LHCN-M2 (cell line): Measurements from ENCODE around the gene CBFA2T3. TPM values are rescaled to one million over a fixed set of nuclear protein-coding genes. Genes with fewer than 3 reads are reported as not detected.

ENCODE experiments used
- DNase-seq: peaks from one replicate; pipeline ENCODE4 v3.0.0-alpha.2; 2012; ENCODE audit warnings: low read depth
- total RNA-seq: library from RNA; depleted of rRNA; stranded (reverse); fragments of >200 nt; gene quantifications from 2 replicates; pipeline ENCODE4 v1.2.3, GENCODE V29; 2014

Gene CBFA2T3
- total RNA-seq, 1 experiment from 2014 or later, result not detected

- DNase-seq, result no peak
These were observed 134.7 kb downstream of the CBFA2T3 start for GRCh38 chr16:88842308-88842756.

GRCh38 chr16:88841521-88842307, 135.3 kb downstream of the CBFA2T3 start:
- DNase-seq, result no peak

DNA sequence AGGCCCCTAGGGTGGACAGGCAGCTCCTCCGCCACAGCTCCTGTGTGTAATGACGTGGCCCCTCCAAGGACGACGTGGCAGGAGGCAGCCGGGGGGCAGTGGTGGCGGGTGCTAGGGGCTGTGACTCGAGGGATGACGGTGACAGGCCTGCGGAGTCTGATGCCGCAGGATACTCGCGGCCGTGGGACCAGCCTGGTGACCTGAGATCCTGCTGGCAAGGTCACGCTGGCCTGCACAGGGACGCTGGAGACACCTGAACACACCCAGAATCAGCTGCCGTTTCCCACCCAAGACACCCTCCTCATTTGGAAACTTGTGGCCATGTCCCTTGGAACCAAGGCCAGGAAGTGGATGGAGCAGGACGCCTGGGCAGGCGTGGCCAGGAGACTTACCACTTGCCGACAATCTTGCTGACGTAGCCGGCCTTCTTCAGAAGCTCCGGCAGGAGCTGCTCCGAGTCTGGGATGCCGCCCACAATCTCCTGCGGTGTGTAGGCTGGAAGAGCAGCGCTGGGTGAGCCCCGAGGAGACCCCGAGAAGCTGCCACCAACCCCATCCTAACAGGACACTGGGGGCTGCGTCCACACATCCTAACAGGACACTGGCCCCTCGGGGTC, 136.3 kb downstream of the CBFA2T3 start:
- DNase-seq, result no peak

DNA sequence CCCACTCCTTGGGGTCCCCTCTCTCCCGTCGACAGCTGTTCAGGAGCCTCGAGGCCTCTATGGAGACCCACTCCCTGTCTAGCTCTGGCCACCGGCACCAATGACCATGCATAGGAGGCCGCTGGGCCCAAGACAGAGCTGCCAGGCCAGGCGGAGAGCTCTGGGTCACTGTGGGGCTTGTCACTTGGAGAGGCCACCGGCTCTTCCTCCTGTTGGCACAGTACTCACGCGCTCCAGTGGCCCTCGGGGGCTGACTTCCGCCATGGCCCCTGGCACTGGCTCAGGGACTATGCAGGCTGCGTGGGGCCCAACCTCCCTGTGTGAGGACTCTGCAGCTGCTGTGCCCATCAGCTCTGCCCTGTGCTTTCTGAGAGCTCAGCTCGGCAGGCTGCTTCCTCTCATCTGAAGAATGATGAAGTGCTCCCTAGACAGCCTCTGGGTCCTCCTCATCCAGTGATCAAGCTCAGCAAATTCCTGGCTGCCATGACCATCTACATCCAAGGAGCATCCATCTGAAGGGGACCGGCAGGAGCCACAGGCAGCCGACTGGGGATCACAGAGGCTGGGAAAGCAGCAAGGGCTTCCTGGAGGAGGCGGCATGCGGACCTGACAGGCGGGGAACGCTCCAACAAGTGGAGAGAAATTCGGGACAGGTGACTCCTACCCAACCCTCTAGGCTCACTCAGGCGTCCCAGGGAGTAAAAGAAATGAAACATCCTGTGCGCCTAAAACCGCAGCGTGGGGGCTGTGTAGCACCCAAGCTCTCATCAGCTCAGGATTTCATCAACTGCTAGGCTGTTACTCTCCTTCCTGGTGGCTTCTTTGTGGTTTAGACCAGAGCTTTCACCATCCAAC, 137.0 kb downstream of the CBFA2T3 start:
- DNase-seq, result no peak

DNA sequence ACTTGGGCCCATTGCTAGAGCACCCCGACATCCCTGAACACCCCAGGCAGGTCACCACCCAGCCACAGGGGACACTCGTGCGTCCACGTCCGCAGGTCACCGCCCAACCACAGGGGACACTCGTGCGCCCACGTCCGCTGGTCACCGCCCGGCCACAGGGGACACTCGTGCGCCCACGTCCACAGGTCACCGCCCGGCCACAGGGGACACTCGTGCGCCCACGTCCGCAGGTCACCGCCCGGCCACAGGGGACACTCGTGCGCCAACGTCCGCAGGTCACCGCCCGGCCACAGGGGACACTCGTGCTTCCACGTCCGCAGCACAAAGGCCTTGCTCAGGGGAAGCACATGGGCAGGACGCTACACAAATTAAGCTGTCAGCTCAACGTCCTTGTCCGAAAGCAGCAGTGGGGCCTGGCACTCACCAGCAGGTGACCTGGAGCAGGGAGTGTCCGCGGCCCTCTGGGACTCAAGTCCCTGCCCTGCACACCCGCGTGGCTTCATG, 137.9 kb downstream of the CBFA2T3 start:
- DNase-seq, result no peak

GRCh38 chr16:88838566-88838965, 138.4 kb downstream of the CBFA2T3 start:
- no peak for DNase-seq

- DNase-seq, result no peak
These were observed 139.2 kb downstream of the CBFA2T3 start for GRCh38 chr16:88837806-88838205.

DNA sequence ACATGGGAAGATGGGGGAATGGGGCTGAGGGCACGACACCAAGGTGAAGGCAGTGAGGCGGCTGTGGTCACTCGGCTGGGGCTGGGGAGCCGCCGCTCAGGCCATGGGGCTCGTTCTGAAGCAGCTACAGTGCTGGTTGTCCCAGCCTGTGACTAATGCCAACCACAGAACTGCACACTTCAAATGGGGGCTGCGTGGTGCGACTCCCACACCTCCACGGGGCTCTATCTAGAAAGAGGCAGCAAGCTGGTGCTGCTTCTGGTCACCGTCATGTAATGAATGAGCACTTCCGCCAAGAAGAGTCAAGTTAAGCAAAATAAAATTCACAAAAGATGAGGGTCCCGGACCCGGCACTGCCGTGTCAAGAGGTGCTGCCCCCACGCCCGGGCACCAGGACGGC, 140.2 kb downstream of the CBFA2T3 start:
- no peak for DNase-seq

GRCh38 chr16:88835818-88836217, 141.2 kb downstream of the CBFA2T3 start:
- no peak for DNase-seq

GRCh38 chr16:88835383-88835782, 141.6 kb downstream of the CBFA2T3 start:
- no peak for DNase-seq

DNA sequence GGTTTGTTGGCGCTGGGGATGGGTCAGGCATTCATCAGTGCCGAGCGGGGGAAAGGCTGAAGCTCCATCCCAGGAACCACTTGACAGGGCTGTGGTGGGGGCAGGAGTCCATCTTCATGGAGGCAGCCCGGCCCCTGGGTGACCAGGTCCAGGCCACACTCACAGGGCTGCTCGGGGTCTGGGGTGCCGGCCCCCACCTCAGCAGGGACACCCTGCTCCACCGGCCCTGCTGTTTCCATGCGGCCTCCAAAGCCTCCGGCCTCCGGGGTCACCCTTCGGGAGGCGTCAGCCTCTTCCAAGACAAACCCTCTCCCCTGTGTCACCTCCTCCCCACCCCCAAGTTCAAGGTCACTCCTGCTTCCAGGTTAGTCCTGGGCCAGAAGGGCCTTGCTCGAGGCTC, 142.3 kb downstream of the CBFA2T3 start:
- DNase-seq, result no peak

DNA sequence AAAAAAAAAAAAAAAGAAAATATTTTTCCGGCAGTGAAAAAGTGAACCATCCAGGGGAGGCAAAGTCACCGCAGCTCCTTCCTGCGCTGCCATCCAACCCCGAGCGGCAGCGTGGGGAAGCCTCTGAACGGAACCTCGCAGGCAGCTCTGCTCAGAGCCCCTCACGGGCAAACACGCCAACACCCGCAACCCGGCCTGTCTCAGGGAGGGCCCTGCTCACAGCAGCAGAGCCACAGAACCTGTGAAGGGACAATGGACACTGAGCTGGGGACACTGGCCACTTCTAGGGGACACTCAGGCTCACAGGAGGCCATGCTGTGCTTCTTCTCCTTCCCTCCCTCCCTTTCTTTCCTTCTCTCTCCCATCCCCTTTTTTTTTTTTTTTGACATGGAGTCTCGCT, 143.9 kb downstream of the CBFA2T3 start:
- DNase-seq, result no peak

DNA sequence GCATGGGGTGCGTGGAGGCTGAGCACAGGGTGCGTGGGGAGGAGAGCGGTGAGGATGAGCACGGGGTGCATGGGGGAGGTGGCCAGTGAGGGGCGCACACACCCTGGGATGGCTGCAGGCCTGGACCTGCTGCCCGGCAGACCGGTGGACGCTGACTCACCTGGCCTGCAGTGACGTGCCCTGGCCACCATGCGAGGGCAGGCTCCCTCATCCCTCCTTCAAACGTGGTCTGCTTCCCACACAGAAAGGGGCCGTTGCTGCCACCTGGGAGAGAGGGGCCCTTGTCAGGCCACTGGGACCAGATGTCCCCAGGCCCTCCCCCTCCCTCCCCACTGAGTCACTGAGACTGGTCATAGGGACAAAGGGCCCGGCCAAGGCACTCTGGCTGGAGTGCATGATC, 145.2 kb downstream of the CBFA2T3 start:
- DNase-seq, result no peak

GRCh38 chr16:88830783-88831182, 146.2 kb downstream of the CBFA2T3 start:
- DNase-seq, result no peak

GRCh38 chr16:88830258-88830657, 146.7 kb downstream of the CBFA2T3 start:
- no peak for DNase-seq

DNA sequence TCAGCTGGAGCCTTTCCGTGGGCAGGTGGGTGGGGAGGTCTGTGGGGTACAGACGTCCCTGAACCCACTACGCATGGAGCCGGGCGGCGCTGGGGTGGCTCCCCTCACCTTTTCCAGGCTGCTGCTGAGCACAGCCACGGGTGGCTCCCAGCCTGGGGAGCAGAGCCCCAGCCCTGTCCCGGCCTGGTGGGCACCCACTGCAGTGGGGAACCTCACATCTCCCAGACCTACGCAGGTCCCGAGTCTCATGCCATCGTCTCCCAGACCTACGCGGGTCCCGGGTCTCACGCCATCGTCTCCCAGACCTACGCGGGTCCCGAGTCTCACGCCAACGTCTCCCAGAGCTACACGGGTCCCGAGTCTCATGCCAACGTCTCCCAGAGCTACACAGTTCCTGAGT, 148.3 kb downstream of the CBFA2T3 start:
- no peak for DNase-seq

DNA sequence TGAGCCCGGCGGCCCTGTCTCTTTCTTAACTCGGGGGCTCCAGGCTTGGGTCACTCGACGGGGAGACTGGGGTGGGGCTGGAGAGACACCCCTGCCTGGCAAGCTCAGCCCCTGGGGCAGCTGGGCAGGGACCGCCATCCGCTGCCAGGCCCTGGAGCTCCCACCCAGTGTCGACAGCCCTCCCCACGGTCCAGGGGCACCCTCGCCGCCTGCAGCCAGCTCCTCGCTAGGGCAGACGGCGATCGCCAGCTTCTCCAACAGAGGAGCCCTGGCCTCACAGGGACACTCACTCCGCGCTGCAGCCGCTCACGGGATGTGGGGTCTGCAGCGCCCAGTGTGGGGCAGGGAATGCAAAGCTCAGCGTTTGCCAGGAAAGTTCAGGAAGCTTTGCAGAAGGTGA, 149.3 kb downstream of the CBFA2T3 start:
- DNase-seq, result no peak

DNA sequence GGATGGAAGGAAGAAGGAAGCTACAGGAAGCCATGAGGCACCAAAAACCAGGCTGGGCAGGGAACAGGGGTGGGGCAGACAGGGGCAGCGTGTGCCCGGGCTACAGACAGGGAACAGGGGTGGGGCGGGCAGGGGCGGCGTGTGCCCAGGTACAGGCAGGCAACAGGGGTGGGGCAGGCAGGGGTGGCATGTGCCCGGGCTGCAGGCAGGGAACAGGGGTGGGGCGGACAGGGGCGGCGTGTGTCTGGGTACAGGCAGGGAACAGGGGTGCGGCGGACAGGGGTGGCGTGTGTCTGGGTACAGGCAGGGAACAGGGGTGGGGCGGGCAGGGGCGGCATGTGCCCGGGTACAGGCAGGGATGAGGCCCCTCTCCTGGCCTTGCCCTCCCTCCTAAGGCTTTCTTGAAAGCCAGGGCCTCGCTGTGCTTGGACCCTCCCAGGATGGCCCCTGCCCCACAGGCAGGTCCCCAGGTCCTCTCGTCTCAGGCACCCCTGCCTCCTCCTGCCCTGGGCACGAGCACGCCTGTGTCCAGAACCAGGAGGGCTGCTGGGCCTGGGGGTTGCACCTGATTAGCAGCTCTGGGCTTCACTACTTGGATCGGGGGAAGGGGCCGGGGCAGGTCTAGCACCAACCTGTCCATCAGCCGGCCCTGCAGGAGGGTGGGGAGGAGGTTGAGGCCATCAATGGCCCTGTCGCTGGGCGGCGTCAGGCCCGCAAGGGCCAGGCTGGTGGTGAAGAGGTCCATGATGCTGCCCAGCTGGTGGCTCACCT, 150.8 kb downstream of the CBFA2T3 start:
- no peak for DNase-seq

GRCh38 chr16:88825146-88825545, 151.9 kb downstream of the CBFA2T3 start:
- DNase-seq, result no peak
